ENCODE results near the gene ZFP92.
"Not testable (repeated sequence)": the region's sequence is repeated elsewhere in the genome, so short reads cannot be mapped to it uniquely, and the experiment has no call there.

The ZFP92 gene

DNA sequence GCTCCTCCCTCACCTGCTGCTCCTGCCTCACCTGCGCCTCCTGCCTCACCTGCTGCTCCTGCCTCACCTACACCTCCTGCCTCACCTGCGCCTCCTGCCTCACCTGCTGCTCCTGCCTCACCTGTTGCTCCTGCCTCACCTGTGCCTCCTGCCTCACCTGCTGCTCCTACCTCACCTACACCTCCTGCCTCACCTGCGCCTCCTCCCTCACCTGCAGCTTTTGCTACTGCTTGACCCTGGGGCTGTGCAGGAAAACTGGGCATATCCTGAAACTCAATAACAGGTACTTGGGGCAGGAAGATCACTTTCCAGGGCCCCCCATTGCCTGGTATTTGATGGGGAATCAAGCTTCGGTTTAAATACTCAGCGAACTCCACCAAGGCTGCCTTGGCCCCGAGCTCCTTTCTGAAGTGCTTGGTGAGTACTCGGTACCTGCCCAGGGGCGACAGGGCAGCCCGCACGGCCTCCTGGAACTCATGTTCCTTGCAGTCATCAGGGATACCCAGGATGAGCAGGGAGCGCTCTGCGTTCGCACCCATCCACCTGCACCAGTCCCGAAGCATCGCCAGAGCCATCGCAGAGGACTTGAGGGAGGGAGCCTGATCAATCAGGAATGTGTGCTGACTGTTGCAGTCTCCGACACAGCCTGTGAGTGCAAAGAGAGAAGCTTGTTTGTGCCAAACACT is 12.9 kb upstream of the ZFP92 start:
- DNase-seq (ENCODE audit: low read depth), result no peak
- no peak overlapping the region for H3K4me3 ChIP-seq (ENCODE audit: control insufficient read depth, low read depth, low read length)
- TF ChIP-seq, protein P1, sequence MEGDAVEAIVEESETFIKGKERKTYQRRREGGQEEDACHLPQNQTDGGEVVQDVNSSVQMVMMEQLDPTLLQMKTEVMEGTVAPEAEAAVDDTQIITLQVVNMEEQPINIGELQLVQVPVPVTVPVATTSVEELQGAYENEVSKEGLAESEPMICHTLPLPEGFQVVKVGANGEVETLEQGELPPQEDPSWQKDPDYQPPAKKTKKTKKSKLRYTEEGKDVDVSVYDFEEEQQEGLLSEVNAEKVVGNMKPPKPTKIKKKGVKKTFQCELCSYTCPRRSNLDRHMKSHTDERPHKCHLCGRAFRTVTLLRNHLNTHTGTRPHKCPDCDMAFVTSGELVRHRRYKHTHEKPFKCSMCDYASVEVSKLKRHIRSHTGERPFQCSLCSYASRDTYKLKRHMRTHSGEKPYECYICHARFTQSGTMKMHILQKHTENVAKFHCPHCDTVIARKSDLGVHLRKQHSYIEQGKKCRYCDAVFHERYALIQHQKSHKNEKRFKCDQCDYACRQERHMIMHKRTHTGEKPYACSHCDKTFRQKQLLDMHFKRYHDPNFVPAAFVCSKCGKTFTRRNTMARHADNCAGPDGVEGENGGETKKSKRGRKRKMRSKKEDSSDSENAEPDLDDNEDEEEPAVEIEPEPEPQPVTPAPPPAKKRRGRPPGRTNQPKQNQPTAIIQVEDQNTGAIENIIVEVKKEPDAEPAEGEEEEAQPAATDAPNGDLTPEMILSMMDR (IDR thresholded peaks at IDR 0.05; ENCODE audit: control insufficient read depth, insufficient read depth, low read depth, low read length, missing control alignments), result no peak

DNA sequence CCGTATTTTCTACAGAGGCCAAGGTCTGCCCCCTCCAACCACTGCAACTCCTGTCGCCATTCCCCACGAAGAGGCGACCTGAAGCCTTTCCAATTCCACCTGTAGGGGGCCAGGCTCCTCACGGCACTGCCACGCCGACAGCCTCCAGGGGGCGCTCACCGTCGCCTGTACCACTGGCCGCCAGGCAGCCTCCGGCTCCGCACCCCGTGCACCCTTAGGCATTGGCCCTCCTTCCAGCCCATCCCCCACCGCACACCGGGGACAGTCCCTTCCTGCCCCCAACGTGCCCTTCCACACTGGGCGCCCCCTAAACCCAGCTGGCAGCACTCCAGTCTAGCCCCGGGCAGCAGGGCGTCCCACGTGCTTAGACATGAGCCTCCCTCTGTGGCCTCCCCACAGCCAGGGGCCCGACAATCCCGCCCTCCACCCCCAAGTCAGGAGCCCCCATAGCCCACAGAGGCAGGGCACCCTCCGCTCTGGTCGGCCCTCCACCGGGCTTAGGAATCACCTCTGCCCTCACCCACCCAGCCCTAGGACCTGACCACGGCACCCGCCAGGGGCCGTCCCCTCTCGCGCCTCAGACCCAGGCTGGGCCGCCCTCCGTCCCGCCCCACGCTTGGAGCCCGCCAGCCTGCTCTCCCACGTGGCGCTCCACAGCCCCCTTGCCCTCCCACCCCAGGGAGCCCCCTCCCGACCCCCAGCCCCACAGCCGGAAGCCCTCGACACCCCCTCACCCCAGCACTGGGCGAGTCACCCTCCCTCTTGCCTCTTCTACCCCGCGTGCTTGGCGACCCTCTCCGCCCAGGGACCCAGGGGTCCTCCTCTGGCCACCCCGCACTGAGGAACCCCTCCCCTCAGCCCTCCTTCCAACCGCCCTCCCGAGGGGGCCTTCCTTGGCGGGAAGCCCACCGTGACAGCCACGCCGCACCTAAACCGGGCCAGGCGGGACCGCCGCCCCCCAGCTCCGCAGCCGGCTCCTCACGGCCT is 10.8 kb upstream of the ZFP92 start:
- DNase-seq (ENCODE audit: low read depth), result no peak
- H3K4me3 ChIP-seq (ENCODE audit: control insufficient read depth, low read depth, low read length), result no peak overlapping the region
- TF ChIP-seq, protein P1 (IDR thresholded peaks at IDR 0.05; ENCODE audit: control insufficient read depth, insufficient read depth, low read depth, low read length, missing control alignments), result peak; percentile 51

DNA sequence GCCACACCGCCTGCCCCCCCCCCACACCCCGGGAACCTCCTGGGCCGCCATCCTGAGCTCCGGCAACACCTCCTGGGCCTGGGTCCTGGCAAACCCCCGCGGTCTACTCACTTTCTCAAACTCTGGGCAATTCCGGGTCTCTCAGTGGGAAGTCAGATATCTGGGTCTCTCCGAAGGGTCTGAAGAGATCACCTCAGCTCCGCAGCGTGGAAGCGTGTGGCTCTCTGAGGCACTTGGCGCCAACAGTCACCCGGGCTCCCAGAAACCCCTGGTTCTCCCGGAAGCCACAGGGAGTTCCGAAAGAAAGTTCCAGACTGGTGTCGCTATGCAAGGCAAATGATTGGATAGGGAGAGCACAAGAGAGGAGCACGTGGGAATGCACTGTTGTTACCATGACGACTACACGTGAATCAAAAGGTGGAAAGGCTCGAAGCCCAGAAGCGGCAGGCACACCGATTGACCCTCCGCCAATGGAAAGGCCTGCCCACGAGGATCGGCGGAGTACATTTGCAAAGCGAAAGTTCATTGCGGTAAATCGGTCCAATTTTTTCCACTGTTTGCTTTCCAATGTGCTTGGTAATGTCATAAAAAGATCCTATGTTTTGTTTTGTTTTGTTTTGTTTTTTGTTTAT is 10.0 kb upstream of the ZFP92 start, which contains the start of gene PNMA6E:
Gene PNMA6E (minus strand): TSS at position 218 of the 632 bp plus-strand sequence. CDS start 2,501 bp downstream, outside the sequence.
- no peak within 1 kb of the TSS for H3K4me3 ChIP-seq (ENCODE audit: control insufficient read depth, low read depth, low read length)
- DNase-seq (ENCODE audit: low read depth), result no peak
- TF ChIP-seq, protein P1 (IDR thresholded peaks at IDR 0.05; ENCODE audit: control insufficient read depth, insufficient read depth, low read depth, low read length, missing control alignments), result no peak

DNA sequence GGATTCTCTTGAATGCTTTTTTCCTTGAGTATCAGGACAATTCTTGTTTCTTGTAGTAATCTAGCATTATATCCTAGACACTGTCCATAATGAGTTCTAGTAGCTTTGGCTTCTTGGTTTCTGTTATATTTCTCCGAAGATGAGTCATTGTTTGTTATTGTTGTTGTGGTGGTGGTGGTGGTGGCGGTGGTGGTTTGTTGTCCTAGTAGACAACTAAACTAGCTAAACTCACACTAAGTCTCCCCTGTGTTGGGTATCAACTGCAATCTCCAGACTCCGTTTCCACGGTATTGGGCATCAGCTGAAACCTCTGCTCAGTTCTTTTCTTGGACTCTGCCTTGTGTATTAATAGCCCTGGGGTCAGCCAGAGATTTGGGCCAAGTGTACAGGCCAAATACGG is 6.9 kb upstream of the ZFP92 start:
- not testable (repeated sequence) for H3K4me3 ChIP-seq (ENCODE audit: control insufficient read depth, low read depth, low read length); DNase-seq (ENCODE audit: low read depth)

DNA sequence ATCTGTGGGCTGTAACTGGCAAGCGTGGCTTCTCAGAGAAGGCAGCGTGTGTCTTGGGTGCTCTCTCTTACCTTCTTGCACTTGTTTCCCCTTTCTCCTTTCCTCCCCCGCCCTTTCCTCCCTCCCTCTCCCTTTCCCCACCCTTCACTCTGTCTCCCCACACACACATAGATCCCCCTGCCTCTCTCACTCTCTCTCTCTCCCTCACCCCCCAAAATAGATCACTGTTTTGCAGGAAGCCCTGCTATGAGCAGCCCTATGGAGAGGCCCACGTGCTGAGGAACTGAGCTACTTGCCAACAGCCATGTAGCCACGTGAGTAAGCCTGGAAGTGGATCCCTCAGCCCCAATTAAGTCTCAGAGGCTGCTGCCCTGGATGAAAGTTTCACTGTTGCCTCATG is 5.8 kb upstream of the ZFP92 start:
- TF ChIP-seq, protein P1 (IDR thresholded peaks at IDR 0.05; ENCODE audit: control insufficient read depth, insufficient read depth, low read depth, low read length, missing control alignments), result no peak
- H3K4me3 ChIP-seq (ENCODE audit: control insufficient read depth, low read depth, low read length), result no peak overlapping the region
- DNase-seq (ENCODE audit: low read depth), result no peak

DNA sequence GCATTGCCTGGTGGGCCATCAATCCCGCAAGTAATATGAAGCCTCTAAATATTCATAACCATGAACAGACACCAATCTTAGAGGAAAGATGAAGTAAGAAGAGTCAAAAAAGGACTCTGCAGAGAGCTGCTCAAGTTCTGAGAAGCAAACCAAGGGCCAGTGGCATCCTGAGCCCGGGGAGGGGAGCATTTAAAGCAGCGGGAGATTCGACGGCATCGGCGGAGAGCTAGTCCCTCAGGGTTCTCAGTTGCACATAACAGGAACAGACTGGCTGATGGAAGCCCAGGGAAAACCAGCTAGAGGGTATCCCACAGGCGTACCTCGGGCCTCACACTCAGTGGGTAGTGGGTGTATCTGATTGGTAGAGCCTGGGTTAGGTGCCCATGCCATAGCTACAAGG is 5.3 kb upstream of the ZFP92 start:
- no peak overlapping the region for H3K4me3 ChIP-seq (ENCODE audit: control insufficient read depth, low read depth, low read length)
- no peak for DNase-seq (ENCODE audit: low read depth)
- TF ChIP-seq, protein P1 (IDR thresholded peaks at IDR 0.05; ENCODE audit: control insufficient read depth, insufficient read depth, low read depth, low read length, missing control alignments), result no peak
